HG03354 (cell line): ENCODE measurements around the gene PSTK.

Source experiments
- ATAC-seq: cut with Tn5 transposase; IDR thresholded peaks from one replicate; pipeline ENCODE4 v1.9.1; 2021; ENCODE audit warnings: mild to moderate bottlenecking; ENCODE audit not compliant: unreplicated experiment, poor library complexity, severe bottlenecking

PSTK gene, protein sequence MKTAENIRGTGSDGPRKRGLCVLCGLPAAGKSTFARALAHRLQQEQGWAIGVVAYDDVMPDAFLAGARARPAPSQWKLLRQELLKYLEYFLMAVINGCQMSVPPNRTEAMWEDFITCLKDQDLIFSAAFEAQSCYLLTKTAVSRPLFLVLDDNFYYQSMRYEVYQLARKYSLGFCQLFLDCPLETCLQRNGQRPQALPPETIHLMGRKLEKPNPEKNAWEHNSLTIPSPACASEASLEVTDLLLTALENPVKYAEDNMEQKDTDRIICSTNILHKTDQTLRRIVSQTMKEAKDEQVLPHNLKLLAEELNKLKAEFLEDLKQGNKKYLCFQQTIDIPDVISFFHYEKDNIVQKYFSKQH

DNA sequence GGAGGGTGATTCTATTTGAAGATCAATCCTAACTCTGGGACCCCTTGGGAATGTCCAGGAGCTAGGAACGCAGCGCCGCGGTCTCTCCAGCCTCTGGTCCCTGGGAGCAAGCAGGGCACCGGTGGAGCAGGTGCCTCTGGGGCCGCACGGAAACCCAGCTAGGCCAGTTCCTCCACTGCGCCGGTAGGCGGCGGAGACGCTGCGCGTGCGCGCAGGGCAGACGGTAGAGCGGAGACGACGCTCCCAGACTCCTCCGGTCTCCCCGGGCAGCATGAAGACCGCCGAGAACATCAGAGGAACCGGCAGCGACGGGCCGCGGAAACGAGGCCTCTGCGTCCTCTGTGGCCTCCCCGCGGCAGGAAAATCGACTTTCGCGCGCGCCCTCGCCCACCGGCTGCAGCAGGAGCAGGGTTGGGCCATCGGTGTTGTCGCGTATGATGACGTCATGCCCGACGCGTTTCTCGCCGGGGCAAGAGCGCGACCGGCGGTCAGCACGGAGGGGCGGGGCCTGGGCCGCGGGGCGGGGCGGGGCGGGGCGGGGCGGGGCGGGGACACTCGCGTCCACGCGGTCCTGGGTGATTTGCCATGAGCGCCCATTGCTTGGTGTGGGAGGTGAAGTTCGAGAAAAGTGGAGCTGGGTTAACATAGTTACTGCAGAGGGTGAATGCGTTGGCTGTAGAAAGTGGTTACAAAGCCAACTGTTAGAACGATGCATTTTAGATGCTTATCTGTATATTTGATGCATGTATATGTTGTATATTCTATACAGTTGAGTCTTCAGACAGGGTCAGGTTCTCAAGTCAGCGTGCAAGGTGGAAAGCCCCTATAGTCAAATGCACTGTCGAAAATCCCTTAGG, at the start of gene PSTK:
PSTK (plus strand) TSS at position 193 of the 857 bp plus-strand sequence; CDS start at position 272, 79 bp downstream.
- peak; percentile 98 for ATAC-seq

DNA sequence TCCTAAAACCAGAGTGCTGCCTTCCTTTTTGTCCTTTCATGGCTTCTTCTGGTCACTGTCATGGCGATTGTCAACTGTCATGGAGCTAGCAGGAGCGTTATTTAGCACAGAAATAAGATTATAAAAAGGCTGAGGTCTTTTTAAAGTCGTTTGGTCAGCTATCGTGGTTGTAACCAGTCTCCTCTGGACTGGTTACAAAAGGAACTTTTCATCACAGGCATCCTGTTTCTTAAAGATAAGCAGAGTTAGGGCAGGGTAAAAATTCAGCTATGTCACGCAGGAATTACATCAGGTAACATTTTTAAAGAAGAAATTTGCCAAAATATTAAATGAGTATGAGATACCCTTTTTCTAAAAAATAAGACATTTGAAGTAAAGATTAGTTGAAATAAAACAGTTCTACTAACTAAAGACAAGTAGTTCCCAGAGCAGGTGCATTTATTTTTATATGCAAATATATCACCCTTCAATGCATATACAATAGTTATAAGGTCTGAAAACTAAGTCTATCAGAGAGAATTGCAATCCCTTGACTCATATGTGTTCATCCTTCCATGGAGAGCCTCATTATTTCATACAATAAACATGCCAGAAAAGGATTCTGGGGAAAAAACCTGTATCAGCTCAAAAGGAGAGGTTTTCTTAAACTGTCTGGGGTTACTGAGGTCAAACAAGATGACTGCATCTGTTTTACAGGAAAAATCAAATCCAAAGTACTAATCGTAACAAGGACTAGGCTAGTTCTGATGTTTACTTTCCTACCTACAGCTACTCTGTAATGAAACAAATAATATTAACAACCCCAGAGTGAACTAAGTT, 48.9 kb upstream of the PSTK start:
- ATAC-seq, result no peak

DNA sequence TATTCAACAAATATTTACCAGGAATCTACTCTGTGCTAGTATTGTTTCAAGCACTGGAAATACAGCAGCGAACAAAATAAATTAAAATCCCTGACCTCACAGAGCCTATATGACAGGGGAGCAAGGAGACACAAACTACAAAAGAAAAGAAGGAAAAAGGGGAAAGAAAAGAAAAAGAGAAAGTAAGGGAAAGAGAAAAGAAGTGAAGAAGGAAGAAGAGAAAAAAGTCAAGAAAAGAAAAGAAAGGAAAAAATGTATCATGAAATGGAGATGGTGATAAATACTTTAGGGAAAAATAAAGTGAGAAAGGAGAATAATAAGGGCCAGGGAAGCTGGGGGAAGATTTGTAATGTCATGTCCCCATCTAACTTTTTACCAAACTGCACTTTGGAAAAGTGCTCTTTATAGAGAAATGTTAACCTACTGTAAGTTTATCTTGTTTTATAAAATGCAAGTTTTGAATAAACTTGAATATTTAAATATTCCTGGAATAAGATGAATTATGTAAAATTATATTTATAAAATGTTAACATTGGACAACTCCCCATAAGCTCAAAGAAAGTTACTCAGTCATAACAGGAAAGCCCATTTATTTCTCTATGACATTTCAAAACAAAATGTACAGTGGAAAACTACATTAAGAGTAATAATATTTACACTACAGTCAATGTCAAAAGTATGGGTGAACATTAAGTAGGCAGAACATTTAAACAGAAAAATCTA, 40.9 kb upstream of the PSTK start:
- no peak for ATAC-seq

DNA sequence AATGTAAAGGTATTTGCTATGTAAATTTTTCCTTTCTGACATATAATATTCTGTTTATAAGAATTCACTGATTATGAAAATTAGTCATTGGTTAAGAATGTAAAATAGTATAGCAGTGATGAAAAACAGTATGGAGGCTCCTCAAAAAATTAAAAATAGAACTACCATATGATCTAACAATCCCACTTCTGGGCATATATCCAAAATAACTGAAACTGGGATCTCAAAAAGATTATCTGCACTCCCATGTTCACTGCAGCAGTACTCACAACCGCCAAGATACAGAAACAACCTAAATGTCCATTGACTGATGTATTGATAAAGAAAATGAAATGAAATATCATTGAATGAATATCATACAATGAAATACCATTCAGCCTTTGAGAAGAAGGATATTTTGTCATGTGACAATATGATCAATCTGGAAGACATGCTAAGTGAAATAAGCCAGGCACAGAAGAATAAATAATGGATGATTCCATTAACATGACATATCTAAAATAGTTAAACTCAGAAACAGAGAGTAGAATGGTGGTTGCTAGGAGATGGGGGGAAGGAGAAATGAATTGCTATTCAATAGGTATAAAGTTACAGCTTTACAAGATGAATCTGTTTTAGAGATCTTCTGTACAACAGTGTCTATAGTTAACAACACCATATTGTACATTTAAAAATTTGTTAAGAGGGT, 40.2 kb upstream of the PSTK start:
- no peak for ATAC-seq

DNA sequence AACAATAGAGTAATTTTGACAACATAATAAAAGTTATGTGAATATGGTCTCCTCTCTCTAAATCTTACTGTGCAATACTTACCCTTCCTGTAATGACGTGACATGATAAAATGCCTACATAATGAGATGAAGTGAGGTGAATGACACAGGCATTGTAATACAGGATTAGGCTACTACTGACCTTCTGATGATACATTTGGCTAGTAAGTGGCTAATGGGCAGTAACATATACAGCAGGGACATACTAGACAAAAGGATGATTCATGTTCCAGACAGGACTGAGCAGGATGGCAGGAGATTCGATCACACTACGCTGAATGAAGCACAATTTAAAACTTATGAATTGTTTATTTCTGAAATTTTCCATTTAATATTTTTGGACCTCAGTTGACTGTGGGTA, 30.9 kb upstream of the PSTK start:
- no peak for ATAC-seq

DNA sequence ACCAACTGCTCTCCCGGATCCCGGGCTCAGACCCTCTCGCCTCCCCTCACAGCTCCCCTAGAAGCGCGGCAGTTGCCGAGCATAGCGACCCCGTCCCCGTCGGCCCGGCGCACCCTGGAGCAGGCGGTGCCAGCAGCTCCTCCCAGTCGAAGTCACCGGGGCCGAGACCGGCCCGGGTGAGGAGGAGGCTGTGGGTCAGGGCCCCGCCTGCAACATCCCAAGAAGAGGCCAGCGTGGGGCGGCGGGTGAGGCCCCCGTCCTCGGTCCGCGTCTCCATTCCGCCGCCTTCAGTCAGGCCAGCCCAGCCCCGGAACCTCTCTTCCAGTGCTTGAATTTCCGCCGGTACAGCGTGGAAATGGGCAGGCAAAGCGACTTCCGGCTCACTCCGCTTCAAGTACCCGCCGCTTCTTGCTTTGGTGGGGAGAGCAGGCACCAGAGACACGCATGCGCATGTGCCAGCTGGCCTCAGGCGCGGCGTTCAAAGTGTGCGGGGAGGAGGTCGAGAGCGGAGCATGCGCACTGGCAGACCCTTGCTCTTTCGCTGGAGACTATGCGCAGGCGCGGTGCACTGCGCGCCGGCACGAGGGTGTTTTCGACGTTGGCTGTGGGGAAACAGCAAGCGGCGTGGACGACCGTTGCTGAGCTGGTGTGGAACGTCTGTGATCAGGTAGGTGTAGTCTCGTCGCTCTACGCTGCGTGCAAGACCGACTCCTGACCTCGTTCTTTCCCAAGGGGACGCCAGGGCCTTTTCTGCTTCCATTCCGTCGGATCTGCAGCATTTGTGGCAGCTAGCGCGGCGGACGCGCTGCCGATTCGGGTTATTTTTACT, 26.1 kb upstream of the PSTK start, which contains the start of gene C10orf88:
C10orf88 (minus strand) TSS at position 326 of the 829 bp plus-strand sequence; CDS start at position 277, 49 bp downstream.
- peak; percentile 99 for ATAC-seq

DNA sequence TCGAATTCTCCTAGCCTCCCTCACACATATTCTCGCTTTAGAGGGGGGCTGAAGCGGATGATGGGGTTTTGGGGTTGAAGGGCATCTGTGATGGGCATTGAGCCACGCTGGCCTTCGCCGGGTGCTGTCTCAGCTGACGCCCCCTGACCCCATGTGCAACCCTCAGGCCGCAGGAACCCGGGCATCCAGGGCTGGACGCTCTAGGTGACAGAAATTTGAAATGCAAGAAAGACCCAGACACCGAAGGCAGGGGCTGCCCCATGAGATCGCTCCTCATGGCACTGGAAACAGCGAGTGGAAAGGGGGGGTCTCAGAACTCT, 25.5 kb upstream of the PSTK start:
- ATAC-seq, result no peak

DNA sequence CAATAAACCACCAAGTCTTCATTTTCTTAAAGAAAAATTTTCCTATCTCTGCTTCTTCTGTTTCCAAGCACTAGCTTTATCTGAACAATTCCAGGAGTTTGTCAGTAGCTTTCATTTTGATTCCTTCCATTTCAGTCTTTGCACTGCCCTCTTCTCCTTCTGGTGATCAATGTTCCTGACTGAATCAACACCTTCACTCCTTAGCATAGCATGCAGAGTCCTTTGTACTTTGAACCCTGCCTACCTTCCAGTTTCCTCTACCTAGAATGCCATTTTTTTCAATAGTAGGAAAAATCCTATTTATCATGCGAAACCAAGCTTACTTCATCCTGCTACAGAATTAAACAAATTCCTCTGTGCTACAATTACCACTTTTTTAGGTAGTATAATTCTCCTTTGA, 24.3 kb upstream of the PSTK start:
- no peak for ATAC-seq

DNA sequence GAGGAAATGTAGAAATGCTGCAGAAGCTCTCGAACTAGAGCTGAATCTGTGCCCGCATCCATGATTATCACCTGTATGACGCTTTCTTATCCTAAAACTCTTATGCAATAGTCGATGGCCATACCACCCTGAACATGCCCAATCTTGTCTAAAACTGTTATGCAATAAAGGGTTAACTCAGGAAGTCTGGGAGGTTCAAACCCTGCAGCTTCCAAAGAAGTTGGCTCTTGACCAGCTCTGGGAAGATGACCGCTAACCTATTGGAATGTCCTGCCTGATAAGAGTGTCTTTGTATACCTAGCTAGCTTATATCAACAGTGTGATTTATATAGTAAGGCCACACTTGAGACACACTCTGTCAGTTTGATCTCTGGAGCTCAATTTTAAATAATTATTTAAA, 22.7 kb upstream of the PSTK start:
- no peak for ATAC-seq

DNA sequence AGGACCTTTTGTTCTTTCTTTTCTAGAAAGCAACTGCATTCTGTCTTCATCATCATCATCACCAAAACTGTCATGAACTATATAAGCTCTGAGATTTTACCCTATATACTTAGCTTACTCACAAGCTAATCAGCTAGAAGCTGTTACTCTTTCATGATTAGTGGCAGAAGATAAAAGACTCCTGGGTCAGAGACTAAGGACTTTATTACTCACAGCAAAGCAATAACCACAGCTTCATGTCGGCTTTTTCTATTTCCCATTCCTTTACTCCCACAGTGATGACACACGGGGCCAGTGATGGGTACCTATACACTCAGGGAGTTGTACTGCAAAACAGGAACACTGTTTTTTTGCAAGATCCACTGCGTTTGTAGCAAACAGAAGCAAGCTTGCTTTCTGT, 17.8 kb upstream of the PSTK start:
- ATAC-seq, result no peak

DNA sequence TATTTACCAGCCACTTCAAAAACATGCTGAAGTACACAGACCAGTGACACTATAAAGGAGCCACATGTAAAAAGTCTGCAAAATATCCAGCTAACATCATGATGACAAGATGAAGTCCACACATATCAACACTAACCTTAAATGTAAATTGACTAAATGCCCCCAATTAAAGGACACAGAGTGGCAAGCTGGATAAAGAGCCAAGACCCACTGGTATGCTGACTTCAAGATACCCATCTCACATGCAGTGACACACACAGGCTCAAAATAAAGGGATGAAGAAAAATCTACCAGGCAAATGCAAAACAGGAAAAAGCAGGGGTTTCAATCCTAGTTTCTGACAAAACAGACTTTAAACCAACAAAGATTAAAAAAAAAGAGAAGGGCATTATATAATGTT, 13.3 kb upstream of the PSTK start:
- ATAC-seq, result no peak

DNA sequence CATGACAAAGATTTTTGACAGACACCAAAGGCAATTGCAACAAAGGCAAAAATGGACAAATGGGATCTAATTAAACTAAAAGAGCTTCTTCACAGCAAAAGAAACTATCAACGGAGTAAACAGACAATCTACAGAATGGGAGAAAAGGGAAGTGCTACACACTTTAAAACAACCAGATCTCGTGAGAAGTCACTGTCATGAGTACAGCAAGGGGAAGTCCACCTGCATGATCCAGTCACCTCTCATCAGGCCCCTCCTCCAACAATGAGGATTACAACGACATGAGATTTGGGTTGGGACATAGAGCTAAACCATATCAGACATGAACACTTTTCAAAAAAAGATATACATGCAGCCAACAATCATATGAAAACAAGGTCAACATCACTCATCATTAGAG, 11.5 kb upstream of the PSTK start:
- no peak for ATAC-seq

DNA sequence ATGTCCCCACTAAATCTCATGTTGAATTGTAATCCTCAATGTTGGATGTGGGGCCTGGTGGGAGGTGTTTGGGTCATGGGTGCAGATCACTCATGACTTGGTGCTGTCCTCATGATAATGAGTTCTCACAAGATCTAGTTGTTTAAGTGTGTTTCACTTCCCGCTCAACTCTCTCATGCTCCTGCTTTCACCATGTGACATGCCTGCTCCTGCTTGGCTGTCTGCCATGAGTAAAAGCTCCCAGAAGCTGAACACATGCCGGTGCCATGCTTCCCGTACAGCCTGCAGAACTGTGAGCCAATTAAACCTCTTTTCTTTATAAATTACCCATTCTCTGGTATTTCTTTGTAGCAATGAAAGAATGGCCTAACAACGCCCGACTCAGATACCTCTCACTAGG, 6.2 kb upstream of the PSTK start:
- no peak for ATAC-seq

DNA sequence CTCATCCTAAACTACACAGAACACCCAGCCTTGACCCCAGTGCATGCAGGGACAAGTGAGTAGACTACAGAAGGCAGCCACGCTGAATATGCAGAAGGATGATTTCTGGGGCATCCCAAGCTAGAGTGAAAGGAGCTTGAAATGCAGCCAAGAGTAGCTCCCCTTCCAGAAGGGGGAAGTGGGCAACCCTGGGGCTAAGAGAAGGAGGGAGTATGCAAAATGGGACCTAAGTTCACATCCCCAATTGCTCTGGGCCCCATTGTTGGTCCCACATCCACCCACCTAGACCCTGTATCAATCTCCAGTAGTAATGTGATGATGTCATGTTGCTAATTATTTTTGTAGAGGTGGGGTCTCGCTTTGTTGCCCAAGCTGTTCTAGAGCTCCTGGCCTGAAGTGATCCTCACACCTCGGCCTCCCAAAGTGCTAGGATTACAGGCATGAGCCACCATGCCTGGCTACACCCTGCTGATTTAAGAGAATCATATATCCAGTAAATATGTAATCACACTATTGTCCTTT, 5.6 kb upstream of the PSTK start:
- no peak for ATAC-seq

DNA sequence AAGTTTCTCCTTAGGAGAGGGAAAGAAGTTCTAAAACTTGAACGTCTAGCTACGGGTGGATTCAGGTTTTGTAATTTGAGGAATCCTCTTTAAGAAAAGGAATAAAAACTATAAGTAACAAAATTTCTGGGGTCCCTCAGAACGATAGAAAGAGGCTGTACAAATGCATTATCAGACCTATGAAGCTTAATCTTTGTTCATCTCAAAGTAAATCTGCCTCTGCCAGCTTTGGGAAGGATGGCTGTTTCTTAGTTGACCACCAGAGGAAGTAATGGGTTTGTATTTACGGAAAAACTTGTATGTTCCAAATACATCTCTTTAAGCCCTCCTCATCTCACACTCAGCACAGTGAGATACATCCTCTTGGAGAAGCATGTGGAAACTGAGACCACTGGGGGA, 864 bp downstream of the PSTK start:
- no peak for ATAC-seq

DNA sequence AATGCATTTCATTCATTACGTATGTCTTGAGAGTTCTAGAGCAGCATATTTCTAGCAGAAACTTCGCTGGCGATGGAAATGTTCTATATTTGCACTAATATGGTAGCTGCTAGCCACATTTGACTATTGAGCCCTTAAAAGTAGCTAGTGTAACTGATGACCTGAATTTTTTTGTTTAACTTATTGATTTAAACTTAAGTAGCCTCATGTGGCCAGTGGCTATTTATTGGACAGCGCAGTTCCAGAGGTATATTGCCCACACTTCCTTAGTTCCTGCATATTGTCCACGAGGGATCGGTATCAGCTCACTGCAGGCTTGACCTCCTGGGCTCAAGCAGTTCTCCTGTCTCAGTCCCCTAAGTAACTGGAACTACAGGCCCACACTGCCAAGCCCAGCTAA, 3.7 kb downstream of the PSTK start:
- ATAC-seq, result no peak

DNA sequence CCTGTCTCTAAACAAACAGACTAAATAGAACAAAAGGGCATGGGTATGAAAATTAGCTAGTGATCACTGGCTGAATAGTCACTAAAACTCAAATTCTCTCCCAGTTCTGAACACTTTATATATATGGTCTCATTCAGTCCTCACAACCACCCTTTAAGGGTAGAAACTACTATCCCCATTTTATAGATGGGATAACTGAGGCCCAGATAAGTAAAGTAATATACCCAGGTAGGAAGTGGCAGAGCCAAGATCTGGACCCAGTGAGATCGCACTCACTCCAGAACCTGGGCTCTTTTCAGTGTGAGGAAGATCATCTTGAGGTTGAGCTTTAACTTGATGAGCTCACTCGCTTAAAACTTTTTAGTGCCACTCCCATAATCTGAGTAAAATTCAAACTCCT, 4.5 kb downstream of the PSTK start:
- ATAC-seq, result no peak

DNA sequence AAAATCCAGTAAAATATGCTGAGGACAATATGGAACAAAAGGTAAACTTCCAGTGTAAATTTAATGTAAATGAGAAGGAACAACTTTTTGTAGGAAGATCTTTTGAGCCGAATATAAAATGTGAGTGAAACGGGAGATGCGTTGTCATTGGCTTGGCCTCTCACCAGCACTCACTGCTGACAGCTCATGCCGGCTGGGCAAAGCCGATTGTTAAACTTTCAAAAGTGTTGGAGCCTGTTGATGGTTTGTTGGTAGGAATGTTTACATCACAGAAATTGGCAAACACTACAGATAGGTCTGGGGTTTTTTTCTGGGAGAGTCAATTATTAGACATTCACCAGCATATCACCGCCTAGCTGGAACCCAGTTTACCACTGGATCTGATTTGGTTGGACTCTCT, 6.1 kb downstream of the PSTK start:
- ATAC-seq, result no peak
